Pons (tissue), 1 donor: Measurements from ENCODE around the gene CPNE7.
"Not testable (repeated sequence)": the region's sequence is repeated elsewhere in the genome, so short reads cannot be mapped to it uniquely, and the experiment has no call there.

Experiments
- DNase-seq: peaks from one replicate; pipeline ENCODE4 v3.0.0-alpha.2; 2016; ENCODE audit warnings: low spot score

The CPNE7 gene

DNA sequence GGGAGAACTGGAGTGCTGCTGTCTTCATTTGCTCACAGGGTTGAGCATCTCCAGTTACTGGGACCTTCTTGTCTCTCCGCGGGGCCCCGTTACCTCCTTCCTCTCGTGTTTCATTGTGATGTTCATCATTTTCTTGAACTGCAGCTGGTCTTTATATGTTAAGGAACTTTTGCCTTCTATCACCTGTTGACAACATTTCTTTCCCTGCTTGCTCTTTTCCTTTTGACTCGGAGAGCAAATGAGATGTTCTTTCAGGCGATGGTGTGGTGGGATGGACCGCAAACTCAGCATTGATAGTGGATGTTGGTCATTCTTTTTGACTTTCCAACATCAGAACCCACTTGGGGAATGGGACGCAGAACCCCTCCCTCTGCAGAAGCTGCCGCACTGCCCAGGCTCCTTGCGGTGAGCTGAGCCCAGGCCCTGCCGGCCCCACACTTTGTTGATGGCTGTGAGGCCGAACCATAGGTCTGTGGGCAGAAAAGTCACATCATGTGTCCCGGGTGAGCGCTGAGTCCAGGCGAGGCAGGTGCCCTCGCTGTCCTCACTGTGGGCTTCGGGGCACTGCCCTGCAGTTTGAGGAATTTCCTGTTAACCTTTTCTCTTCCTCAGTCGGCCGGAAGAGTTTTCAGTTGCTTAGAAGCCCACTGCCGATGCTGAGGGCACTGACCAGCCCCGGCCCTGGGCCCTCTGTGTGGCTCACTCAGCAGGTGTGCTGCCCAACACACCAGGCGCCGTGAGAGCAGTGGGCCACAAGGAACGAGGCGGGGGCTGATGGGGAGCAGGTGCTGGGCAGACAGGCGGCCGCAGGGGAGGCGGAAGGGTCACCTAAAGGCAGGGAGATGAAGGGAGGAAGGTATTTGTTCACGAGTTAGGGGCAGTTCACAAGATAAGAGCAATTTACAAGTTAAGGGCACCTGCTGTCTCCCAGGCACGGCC, 7.6 kb upstream of the CPNE7 start:
- no peak for DNase-seq

DNA sequence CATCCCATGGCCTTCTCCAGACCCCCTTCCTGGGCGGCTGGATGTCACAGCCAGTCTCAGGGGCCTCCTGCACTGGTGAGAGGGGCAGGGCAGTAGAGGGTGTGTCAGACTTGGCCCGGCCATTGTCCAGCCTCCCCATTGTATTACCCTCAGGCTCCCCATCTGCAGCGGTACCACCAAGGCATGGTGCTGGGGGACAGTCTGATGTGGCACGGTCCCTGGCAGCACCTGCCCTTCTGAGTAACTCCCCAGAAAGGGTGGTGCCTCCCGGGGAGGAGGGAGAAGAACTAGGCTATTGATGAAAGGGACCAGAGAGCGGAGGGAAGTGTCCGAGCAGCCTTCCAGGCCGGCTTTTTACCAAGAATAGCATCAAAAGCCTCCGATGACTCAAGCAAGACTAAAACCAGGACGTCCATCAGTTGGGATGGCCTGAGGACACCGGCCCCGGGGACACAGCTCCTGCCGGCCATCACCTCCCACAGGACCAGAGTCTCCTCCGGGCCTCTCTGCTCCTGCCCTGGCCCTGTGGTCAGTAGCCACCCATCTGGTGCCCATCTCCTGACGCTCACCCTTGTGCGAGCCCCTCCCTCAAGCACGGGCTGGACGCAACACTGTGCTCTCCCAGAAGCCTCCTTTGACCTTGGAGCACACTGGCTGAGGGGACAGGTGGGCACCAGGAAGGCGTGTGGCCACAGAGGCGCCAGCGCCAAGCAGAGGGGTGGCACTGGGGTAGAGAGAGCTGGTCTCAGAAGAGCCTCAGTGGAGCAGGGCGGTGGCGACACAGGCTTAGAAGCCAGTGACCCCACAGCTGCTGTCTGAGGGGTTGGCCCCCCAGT, 5.8 kb upstream of the CPNE7 start:
- no peak for DNase-seq

- no peak for DNase-seq
Measured at GRCh38 chr16:89570342-89570923, 5.1 kb upstream of the CPNE7 start.

GRCh38 chr16:89570983-89571598, 4.5 kb upstream of the CPNE7 start:
- not testable (repeated sequence) for DNase-seq

GRCh38 chr16:89571636-89572035, 3.9 kb upstream of the CPNE7 start:
- DNase-seq: no peak

DNA sequence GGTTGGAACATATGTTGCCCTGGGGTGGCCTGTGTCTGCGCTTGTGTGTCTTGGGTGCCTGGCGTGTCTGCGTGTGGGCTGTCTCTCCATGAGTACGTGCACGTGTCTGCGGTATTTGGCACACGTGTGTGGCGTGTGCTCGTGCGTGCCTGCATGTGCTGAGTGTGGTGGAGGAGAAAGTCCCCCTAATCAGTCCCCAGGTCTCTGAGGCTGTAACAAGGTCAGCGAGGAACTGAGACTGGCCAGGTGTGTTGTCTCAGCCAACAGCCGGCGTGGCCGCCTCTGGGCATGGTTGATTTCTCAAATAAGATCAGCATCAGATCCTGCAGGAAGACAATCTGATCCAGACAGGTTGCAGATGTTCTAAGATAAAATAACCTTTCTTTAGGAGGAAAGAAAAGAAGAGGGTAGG, 3.5 kb upstream of the CPNE7 start:
- DNase-seq: no peak

DNA sequence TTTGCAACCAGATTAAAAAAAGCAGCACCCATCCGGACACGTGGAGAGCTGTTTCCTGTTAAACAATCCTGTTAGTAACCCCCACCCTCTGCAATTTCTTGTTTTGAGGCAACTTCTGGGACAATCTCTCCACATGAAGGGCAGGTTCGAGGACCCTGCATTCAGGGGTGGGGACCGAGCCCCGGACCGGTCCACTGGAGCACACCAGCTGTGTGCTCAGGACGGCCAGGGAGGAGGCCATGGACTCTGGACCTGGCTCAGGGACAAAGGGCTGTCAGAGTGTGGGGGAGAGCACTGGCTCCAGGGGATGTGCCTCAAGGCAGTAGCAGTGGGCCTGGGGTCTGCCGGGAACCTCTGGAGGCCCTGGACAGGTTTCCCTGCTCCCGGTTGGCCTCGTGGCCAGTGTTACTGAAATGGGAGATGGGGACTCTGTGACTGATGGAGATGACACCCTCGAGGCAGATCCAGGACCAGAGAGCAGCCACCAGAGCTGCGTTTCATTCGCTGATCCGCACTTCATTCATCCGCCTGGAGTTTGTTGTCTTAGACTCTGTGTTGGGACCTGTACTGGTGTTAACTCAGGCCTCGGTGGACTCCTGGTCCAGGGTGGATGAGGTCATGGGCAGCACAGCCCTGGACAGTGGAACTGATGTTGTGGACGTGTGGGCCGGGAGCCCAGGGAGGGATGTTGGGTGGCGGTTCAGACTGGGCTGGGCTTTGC, 2.9 kb upstream of the CPNE7 start:
- DNase-seq: no peak

DNA sequence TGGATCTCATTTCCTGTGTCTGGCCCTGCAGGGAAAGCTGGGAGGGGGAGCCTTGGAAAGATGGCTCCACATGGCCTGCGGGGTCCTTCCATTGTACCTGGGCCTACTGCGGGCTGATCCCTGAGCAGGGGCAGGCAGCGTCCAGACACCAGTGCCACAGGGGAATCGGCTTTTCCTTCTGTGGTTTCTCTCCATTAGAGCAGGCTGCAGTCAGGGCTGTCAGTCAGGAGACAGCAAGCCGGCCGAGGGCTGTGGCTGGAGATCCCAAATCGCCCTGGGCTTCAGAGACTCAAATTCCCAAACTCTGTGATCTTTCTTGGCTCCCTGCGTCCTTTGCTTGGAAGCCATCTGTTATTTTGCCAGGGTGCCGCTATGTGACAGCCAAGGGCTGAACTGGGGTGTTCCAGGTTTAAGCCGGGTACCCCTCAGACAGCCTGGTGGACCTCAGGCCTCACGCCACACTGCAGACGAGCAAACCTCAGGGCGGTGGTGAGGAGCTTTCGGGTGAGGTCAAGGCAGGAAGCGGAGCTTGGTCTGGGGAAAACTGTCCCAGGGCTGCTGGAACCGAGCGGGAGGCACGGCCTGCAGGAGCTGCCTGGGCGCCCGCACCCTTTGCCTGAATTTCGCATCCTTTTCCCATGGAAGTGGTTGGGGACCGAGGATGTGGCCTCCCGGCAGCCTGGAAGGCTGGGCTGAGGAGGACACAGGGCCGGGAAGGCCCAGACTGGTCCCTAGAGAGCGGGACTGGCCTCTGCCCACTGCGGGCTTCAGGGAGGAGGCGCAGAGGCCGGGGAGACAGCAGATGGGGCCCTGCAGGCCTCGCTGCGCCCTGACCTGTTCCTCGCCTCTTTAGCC, 1.5 kb upstream of the CPNE7 start:
- no peak for DNase-seq

GRCh38 chr16:89574681-89575246, 794 bp upstream of the CPNE7 start:
- DNase-seq: no peak

GRCh38 chr16:89576153-89577054, 846 bp downstream of the CPNE7 start:
- DNase-seq: no peak

DNA sequence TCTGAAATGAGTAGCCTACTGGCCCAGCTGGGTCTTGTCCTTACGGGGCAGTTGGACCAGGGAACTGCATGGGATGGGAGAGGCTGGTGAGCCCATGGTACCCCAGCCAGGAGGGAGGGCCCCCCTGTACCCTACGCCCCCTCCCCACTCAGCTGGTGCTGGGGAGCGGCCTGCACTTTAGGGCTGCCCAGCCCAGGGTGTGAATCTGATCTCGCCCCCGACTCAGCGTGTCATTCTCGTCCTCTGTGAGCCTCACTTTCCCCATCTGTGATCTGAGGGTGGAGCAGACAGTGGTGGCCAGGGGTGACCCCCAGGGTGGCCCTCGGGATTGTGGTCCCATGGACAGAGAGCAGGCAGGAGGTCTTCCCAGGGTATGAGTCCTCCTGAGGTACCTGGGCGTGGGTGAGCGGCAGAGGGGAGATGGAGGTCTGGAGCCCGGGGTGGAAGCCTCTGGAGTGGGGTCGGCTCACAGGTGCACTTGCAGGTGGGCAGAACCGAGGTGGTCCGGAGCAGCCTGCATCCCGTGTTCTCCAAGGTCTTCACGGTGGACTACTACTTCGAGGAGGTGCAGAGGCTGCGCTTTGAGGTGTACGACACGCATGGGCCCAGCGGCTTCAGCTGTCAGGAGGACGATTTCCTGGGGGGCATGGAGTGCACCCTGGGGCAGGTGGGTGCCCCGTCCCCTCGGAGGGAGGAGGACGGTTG, 1.6 kb downstream of the CPNE7 start:
- no peak for DNase-seq

GRCh38 chr16:89579351-89579750, 3.8 kb downstream of the CPNE7 start:
- DNase-seq: no peak

DNA sequence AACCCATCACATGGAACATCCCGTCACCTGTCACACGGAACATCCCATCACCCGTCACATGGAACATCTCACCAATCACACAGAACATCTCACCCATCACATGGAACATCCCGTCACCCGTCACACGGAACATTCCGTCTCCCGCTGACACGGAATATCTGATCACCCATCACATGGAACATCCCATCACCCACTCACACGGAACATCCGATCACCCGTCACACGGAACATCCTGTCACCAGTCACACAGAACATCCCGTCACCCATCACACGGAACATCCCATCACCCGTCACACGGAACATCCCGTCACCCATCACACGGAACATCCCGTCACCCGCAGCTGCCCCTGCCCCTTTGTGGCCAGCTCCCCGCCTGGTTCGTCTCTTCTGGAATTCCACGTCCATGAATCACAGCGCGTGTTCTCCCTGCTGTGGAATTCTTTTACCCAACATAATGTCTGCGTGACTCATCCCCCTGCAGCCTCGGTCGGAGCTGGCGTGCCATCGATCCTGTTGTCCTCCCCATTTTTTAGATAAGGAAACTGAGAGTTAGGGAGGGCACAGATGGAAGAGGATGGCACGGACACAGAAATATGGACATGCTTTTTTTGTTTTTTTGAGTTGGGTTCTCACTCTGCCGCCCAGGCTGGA, 5.6 kb downstream of the CPNE7 start:
- DNase-seq: no peak

GRCh38 chr16:89581861-89582563, 6.5 kb downstream of the CPNE7 start:
- no peak for DNase-seq

- DNase-seq: no peak
Measured at GRCh38 chr16:89582614-89583196, 7.1 kb downstream of the CPNE7 start.

- no peak for DNase-seq
Measured at GRCh38 chr16:89583197-89583894, 7.8 kb downstream of the CPNE7 start.
